SHP77 (cell line): ENCODE measurements around the gene MIER3.
"Not testable (repeated sequence)": the region's sequence is repeated elsewhere in the genome, so short reads cannot be mapped to it uniquely, and the experiment has no call there.

Experiments
- DNase-seq, 2 experiments: peaks; one replicate each; lab custom pipeline; 2025; lab: John Stamatoyannopoulos, UW

Gene MIER3, protein sequence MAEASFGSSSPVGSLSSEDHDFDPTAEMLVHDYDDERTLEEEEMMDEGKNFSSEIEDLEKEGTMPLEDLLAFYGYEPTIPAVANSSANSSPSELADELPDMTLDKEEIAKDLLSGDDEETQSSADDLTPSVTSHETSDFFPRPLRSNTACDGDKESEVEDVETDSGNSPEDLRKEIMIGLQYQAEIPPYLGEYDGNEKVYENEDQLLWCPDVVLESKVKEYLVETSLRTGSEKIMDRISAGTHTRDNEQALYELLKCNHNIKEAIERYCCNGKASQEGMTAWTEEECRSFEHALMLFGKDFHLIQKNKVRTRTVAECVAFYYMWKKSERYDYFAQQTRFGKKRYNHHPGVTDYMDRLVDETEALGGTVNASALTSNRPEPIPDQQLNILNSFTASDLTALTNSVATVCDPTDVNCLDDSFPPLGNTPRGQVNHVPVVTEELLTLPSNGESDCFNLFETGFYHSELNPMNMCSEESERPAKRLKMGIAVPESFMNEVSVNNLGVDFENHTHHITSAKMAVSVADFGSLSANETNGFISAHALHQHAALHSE

DNA sequence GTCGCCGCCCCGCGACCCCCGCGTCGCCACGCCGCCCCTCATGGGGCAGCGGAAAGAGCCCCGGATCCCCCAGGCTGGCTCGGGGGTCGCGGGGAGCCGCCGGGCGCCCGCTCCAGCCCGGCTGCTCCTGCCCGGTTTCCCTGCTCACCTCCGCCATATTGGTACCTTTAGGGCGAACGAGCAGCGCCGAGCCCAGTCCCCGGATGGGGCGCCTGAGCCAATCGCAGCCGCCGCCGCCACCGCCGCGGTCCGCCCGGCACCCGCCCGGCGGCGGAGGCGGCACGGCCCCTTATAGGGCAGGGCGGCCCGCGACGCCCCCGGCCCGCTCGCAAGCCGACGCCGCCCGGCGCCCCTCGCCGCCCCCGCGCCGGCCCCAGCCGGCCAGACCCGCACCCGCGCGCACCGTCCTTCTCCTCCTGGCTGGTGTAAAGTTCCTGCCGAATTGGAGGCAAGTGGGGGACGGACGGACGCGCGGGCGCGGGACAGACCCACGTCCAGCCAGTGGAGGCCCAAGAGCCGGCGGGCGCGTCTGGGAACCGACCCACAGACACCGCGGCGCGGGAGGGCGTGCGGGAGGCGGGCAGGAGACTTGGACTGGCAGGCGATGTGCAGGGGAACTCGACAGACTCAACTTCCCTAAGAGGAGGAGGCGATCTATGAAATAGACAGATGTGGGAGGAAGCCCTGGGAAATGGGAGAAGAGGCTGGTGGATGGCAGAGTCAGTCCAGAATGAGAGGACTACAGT is at the start of gene MIER3:
MIER3 (minus strand) TSS at position 178 of the 746 bp plus-strand sequence; CDS start at position 157, 21 bp downstream.
- peak; percentile 50 to 59 for DNase-seq

DNA sequence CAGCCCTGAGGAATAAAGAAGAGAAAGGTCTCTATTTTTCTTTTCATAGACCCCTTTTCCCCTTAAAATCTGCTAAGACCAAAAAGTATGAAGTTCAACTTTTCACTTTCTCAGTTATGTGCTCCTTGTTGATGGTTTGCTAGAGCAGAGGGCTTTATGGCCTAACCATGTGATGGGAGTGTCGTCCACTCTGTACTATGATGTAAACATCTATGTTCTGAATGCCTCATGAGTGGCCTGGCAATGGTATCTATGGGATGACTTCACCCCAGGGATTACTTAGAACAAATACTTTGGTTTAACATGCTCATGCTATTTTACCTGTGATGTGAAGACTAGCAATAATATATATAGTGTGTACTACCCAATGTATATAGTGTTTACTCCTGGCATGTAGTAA is 43.7 kb upstream of the MIER3 start:
- no peak for DNase-seq

DNA sequence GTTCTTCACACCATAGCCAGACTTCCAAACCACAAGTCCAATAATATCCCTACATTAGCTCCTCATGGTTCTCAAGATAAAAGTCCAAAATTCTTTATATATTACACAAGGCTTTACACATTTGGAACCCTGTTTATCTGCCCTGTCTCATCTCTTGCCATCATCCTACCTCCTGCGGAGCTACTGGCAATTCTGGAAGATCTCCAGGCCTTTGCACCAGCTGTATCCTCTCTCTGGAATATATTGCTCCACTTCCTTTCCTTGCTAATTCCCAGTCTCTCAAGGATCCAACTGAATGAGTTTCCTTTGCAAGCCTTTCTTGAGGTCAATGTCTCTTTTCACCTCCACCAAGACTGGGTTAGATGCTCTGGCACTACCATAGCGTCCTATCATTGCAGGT is 41.3 kb upstream of the MIER3 start:
- DNase-seq = no peak

DNA sequence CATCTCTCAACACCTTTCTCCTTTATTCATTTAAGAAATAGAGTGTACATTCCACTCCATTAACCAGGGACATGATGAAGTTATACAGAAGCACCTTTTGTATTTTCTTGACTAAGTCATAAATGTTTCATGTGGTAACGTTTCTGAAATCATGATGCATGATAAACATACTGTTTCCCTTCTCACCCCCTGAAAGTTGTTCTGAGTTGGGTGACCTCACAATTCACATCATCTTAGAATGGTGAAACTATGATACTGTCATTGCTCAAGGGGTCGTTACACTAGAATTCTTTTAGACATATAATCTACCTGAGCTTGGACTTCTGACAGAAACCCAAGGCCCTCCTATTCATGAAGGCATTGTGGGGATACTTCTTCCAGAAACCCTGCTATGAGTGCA is 37.8 kb upstream of the MIER3 start:
- DNase-seq = no peak

DNA sequence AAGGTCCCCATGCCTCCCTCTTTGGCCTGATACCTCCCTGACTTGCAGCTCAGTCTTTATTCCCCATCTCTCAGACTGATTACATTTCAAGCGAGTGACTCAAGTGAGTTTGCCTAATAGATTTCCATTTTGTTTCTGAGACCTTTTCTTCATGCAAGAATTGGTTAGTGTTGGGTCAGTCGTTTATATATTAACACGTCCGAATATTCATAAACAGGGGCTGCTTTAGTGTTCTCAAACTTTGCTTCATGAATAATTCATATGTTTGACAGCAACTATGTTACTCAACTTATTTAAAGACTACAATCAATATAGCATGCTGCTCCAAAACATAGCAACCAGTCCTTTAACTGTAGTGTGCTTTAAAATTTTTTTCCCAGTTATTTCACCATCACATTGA is 36.6 kb upstream of the MIER3 start:
- DNase-seq = no peak

DNA sequence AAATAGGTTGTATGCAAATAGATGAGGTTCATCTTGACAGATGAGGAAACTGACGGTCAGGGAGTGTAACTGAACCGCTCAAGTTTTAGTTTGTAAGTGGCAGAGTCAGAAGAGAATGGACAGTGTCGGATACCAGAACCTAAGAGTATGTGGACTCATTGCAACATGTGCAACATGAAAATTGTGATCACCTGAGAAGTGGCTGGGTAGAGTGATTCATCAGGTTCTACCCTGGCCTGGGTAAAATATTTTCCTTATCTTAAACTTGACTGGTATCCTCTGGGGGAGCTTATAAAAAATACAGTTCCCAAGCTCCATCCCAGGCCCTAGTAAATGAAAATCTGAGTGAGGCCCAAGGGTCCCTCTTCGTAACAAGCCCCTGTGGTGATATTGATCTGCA is 35.2 kb upstream of the MIER3 start:
- DNase-seq = no peak

DNA sequence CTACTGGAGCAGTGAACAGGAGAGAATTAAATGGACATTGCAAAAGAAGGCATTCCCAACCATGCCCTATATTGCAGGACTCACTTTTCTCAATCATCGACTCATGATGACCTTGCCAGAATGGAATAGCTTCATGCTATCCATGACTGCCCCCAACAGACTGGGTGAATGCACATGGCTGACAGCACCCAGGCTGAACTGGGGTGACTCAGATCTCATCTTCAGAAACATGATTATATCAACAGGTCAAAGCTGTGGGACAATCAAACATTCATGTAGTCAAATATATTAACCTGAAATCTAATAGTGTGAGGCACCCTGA is 34.7 kb upstream of the MIER3 start:
- no peak for DNase-seq

DNA sequence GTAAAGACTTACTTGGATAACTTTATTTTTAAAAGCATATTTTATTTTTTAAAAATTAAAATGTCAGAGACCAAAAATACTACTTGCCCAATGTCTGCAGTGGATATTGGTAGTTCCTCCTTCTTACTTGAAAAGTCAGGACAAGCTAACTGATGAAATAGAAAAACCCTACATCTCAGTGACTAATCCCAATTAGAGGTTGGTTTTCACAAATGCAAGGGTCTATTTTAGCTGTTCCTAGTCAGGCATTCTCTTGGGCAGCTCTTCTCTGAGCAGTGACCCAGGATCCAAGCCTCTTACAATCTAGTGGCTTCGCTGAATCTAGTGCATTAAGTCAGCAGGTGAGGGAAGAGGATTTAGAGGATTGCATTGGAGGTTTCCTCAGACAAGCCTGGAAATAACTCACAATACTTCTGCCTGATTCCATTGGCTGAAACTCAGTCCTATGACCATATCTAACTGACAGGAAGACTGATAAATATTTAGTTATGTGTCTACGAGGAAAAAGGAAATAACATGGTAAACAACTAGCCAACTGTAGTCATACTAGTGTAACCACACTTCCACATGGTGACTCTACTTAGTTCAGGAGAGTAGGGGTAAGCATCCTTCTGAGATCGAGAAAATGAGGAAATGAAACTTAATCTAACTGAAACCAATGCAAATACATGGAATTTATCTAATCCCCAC is 34.2 kb upstream of the MIER3 start:
- DNase-seq = no peak

DNA sequence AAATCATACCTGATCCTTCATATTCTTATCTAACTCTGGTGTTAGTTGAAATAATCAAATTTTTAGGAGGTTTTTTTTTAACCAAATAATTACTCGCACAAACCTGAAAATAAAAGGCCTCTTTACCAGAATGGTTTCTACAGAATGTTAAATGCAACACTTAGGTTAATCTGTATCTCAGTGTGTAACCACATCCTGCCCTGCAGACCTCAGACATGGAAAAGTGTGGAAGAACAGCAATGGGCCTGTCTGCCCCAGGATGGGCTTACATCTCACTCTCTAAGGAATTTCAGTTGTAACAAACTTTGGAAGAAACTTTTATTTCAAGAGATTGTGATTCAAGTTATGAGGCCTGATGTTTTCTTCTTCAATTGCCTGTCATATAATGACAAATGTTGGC is 32.5 kb upstream of the MIER3 start:
- DNase-seq = no peak

DNA sequence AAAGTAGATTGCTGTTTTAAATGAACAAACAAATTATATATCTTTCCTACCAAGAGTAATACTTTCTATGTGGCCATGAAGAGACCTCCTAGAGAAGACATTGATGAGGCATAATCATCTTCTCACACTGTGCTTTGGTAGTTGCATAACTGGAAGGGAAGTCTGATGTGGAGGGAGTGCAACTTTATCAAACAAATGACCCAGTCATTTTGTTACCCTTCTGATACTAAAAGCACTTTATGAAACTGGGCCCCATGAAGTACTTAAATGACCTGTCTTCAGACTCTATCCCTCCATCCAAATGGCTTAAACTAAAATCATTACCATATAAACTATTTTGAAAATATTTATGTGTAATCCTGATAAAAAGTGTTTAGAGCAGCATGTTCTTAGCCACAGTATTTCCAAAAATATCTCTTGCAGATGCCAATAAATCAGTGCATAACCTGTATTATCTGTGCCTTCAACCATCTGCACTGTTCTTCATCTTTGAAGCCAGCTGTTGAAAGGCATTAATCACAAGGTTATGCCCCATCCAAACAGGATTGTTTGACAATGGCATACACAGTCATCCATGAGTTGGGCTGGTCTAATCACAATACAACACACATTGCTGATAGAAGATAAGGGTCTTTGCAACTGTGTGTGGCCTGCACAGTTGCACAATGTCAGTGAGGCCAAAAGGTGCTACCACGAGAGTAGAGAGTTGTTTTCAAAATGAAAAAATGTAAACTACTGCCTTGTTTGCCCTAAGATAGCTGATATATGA is 31.9 kb upstream of the MIER3 start:
- DNase-seq = no peak

DNA sequence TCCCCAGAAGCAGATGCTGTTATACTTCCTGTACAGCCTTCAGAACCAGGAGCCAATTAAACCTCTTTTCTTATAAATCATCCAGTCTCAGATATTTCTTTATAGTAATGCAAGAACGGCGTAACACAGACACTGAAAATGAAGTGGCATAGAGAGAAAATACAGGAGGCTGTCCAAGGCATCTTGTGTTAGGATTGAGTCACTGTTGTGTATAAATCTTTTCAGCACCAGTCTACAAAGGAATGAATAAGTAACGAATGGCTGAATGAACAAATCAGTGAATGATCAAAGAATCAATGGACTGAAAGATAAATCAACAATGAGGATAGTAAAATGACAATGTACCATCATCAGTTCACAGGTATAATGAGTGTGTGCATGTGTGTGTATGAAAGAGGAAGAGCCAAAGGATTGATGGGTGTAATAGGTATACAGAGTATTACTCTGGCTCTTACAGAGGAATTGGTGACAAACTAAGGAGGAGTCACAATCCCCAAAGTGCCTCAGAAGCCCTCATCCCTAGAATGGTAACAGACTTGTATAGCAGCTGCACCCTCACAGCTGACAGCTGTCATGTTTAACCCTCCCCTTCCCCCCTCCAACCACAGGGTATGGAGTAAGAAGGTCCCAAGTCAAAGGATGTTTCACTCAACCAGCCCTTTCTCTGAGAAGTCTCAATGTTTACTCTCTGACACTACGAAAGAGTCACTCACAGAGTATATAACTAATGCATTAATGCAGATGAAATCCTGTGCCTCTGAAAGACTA is 29.8 kb upstream of the MIER3 start:
- no peak for DNase-seq

DNA sequence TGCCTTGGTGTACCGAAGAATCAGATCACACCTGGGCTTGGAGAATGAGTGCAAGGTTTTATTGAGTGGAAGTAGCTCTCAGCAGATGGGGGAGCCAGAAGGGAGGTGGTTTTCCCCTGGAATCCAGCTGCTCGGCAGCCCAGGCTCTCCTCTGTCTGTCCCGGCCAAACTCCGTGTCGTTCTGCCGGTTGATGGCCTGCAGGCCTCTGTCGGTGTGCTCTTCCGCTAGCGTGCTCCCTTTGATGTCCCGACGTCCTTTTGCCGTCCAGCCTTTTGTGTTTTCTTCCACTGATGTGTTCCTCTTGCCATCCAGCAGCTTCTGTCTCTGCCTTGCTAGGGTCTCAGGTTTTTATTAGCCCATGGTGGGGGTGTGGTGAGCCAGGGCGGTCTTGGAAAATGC is 28.0 kb upstream of the MIER3 start:
- no peak for DNase-seq

DNA sequence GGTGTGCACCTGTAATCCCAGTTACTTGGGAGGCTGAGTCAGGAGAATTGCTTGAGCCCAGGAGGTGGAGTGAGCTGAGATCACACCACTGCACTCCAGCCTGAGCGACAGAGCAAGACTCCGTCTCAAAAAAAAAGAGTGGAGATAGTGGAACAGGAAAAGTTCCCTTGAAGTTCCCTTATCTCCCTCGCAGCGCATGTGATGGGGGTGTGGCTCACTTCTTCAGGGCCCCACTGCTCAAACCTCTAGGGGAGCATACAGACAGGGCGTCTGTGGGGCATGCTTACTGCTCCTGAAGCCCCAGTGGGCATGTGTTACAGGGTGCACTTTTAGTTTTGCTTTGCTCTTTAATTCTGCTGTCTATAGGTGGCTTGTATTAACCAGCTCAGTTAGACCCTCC is 27.6 kb upstream of the MIER3 start:
- not testable (repeated sequence) for DNase-seq

DNA sequence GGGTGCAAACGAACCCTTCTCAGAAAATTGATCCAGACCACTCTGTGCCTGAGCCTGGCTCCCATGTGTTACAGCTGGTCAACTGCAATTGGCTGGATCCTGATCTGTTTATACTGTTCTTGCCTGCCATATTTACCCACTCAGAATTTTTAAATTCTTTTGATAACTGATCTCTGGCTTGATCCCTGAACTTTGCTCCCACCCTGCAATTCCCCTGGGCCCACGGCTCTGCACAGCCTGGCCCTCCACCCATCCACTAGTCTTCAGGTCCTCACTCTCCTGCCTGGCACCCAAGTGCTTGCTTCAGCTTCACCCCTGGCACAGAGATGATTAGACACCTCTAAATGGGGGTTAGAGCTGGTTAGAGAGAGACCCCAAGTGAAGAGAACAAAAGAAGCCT is 25.9 kb upstream of the MIER3 start:
- no peak for DNase-seq

DNA sequence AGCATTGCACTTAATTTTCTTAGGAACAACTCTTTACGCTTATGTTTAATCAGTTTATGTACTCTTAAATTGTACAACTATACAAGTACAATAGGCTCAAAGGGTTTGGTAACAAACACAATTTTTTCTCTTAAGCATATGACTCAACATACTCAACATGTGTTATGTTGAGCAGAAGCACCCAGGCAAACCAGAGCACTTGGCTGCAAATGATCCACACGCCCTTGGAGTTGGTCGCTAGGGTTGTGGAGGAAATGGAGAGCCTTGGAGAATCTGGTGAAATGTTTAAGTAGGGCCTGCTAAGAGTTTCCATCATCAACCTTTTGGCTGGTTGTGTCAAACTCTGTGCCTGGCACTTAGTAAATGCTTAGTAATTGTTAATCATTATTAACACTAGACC is 25.1 kb upstream of the MIER3 start:
- DNase-seq = no peak

DNA sequence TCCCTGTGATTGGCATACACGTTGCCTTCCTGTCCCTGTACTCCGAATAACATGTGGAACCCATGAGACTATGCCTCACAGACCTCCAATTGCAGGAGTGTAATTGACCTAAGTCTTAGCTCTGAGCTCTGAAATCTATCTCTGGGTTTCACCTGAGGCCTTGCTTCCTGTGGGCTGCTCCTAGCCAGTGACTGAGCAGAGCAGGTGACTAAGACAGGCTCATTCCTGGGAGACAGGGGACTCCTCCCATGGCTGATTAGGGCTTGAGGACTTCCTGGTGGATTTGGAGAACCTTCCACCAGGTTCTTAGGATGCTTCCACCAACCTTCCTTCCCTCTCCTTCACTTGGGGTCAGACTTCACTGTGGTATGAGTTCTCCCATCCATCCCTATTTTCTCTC is 22.3 kb upstream of the MIER3 start:
- DNase-seq = no peak

DNA sequence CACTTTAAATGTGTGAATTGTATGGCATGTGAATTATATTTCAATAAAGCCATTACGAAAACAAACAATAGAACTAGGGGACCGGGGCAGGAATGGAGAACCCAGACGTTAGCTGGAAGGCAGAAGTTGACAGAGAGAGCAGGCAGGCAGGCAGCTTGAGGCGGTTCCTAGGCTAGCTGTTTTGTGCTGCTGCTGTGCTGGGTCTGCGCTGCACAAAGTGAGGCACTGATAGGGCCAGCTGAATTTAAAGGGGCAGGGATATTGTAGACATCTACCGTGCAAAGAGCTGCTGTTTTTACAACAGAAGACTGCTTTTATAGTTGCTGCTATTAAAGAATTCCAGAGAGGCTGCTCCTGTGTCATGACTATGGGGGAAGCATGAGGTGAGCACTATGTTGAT is 21.6 kb upstream of the MIER3 start:
- DNase-seq = no peak

DNA sequence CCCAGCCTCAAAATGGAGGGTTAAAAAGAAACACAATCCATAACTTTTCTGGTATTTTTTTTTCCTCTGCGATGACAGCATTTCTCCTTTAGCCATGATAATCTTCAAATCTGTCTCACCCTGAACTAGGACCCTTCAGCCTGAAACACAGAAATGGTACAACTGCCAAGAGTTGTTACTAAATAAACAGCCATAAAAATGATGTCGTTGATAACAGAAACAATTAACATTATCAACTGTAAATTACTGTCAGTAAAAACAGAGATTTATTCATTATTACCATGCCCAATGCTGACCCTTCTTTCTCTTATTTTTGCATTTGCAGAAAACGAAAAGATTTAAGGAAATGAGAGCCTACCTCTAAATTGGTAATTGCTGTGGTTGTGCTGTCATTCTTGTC is 19.4 kb upstream of the MIER3 start:
- DNase-seq = no peak

DNA sequence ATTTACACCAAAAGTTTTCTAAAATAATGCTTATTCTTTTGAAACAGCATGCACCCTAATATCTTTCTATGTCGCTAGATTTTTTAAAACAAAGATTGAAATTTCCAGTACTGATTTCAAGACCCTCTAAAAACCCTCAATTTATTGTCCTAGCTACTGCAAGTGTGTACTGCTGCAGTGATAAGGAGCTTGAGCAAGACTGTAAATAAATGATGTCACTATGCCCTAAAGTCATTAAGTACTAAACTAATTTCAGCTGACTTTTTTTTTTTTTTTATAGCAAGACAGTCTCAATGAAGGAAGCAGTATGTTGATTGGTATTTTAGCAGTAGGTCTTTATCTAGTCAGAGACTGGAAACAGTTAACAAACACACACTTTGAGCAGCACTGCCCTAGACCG is 12.2 kb upstream of the MIER3 start:
- DNase-seq = no peak

DNA sequence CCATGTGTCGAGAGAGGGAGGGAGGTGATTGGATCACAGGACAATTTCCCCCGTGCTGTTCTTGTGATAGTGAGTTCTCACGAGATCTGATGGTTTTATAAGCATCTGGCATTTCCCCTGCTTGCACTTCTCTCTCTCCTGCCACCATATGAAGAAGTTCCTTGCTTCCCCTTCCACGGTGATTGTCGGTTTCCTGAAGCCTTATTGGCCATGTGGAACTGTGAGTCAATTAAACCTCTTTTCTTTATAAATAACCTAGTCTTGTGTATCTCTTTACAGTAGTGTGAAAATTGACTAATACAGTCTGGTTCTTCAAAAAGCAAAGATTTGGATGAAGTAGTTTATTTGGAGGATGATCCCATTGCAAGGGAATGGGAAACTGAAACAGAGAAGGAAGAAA is 11.3 kb upstream of the MIER3 start:
- DNase-seq = no peak

DNA sequence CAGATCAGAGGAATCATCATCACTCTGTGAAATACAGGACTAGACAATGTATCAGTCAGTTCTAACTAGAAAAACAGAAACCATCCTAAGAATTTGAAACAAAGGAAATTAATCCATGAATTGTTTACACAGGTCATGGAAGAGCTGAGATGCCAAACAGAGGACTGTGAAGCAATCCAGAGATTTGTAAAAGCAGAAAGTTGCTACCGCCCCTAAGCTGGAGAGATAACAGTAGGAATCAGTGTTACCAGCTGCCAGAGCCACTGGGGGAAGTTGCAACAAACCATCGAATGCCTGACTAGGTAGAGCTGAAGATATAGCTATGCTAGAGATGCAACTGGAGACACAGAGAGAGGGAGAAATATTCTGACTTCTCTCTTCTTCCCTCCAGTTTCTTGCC is 10.4 kb upstream of the MIER3 start:
- DNase-seq = no peak
